ENCODE data around the gene PAF1.

Gene PAF1

DNA sequence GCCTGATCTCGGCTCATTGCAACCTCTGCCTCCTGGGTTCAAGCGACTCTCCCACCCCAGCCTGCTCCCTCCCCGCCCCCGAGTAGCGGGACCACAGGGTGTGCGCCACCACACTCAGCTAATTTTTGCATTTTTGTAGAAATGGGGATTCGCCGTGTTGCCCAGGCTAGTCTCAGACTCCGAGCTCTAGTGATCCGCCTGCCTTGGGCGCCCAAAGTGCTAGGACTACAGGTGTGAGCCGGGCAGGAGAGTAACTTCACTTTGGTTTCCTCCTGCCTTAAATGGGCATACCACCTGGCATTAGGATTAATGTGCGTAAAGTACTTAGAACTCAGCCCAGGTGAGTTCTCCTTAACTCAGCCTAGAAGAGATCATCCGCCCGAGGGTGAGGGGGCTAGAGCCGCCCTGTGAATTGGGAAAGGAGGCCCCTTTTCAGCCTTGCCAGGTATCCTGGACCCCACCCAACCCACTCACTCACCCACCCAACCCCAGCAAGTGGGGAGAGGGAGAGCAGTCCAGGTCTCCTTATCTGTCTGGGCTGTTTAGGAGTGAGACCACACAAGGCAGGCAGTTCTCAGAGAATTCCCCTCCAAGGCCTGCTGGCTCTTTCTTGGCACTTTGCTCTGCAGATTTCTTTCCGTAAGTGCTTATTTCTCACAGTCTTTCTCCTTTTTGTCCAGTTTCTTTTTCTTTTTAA is 14.5 kb upstream of the PAF1 start:
- DNase-seq (ENCODE audit: low spot score): no peak

DNA sequence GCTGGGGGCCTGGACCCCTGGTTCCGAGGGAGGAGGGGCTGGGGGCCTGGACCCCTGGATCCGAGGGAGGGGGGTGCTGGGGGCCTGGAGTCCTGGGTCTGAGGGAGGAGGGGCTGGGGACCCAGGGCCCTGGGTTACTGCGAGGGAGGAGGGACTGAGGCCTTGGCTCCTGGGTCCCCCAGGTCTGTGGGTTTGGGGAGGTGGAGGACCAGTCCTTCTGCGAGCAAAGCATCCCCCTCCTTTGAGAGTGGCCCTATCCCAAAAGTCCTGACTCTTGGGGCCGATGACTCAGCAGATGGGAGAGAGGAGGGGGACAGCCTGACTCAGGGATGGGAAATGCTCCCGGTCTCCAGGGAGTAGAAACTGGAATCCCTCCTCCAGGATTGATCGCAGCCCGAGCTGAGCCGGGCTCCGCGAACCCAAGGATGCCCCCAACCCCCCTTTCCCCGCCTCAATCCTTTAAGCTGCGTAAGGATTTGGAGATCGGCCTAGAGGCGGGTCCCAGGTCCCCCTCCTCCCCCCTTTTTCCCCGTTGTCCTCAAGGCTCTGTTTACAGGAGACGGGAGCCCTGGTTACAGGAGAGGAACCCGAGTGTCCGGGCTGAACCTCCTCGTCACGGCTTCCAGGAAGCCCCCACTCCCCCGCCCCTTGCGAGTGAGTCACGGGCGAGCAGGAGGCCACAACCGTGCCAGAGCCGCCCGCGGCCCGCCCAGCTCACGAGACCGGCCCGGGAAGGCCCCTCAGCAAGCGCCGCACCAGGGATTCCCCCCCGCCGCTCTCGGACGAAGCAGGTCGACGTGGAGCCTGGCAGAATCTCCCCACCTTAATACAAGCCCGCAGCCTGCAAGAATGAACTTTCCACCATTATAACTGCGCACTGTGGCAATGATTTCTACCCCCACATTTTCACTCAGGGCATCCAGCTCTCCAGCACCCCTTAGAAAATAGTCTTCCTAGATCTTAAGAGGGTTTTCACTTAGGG is 12.7 kb upstream of the PAF1 start:
- peak; percentile 77 for DNase-seq (ENCODE audit: low spot score)

DNA sequence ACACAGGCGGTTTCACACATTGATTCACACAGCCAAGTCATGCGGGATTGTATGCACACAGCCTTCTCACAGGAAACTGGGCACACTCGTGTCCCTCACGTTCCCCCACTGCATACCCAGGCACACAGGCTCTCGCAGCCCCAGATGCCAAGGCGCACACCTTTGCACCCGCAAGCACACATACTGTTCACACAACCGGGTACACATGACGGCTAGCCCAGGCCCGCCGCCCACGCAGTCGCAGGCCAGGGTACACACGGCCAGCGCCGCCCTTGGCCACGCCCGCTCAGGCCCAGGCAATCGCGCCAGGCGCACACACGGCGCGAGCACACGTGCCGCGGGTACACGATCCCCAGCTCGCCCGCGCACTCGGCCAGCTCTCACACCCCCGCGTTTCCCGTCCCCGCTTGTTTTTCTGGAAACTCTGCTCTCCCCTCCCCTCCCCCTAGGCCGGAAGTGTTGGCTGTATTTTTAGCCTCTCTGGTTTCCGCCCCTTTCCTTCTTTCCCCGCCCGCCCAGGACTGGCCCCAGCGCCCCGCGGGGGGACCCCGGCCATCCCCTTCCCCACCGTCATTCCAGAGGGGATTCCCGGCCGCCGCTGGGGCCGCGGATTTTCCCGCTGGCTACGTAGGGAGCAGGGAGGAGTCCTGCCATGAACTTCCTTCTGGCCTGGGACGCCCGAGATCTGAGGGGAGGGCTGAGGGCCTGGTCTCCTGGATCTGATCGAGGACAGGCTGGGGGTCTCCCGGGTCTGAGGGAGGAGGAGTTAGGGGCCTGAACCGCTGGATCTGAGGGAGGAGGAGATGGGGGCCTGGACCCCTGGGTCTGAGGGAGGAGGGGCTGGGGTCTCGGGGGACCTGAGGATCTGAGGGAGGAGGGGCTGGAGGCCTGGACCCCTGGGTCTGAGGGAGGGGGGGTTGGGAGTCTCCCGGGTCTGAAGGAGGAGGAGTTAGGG is 11.7 kb upstream of the PAF1 start:
- peak; percentile 78 for DNase-seq (ENCODE audit: low spot score)

DNA sequence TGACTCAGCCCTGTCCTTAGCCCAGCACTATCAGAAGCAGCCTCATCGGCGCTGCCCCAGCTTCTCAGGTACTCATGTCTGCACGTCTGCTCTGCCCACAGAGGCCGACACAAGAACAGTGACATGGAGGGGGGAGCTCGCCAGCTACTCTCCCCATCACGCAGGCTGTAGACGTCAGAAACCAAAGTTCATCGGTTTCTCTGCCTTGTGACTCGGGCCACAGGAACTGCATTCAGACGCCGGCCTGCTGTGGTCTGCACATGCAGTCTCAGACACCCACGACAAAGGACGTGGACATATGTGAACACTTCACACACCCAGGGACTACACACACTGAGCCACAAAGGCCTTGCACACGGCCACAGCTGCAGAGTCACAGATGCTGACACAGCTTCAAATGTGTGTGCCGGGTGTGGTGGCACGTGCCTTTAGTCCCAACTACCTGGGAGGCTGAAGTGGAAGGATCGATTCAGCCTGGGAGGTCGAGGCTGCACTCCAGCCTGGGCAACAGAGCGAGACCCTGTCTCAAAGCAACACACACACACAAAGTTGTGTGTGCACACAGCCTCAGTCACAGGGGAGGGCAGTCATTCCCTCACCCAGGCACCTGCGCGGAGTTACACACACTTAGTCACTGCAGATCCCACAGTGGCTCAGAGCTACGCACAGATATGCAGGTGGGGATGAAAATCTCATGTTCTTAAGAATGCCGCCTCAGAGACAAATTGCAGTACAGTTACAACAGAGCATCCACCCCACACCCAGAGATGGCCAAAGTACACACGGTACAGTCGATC is 10.8 kb upstream of the PAF1 start:
- DNase-seq (ENCODE audit: low spot score): peak; percentile 62

DNA sequence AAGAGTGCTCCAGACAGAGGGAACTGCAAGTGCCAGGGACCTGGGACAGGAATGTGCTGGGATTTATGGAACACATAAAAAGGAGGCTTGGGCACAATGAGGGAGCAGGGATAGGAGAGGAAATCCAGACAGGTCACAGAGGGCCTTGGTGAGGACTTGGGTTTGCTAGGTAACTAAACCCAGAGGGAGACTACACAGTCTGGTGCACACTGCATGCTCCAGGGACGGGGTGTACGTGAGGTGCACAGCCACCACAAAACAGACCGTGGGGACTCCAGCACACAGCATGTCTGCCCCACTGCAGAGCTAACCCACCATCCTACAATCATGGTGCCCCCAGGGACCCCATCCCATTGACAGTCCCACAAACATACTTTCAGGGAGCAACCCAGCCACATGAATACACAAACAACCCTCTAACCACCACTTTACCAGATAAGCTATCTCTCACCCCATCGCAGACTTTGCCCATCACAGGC is 10.2 kb upstream of the PAF1 start:
- no peak for DNase-seq (ENCODE audit: low spot score)

DNA sequence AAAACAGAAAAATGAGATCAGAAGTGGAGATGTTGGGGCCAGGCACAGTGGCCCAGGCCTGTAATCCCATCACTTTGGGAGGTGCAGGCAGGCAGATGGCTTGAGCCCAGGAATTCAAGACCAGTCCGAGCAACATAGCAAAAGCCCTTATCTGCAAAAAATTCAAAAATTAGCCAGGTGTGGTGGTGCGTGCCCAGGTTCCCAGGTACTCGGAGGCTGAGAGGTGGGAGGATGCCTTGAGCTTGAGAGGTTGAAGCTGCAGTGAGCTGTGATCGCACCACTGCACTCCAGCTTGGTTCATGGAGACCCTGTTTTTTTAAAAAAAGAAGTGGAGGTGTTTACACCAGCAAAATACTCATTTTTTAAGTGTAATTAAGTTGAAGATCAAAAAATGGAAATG is 9.2 kb upstream of the PAF1 start:
- no peak for DNase-seq (ENCODE audit: low spot score)

DNA sequence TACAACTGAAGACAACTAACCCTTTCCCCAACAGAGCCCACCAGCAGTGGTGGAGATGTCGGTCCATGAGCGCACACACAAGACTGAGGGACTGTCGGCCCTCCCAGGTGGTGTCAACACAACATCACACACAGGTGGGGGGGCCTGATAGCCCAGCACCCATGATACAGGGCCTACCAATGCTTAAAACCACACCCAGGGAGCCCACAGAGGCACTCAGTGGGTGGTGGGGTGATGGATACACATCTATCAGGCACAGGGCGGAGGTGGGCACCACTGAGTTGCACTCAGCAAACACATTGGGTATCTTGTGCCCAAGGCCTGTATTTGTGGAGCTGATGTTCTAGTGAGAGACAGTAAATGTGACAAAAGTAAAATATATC is 8.8 kb upstream of the PAF1 start:
- DNase-seq (ENCODE audit: low spot score): no peak

DNA sequence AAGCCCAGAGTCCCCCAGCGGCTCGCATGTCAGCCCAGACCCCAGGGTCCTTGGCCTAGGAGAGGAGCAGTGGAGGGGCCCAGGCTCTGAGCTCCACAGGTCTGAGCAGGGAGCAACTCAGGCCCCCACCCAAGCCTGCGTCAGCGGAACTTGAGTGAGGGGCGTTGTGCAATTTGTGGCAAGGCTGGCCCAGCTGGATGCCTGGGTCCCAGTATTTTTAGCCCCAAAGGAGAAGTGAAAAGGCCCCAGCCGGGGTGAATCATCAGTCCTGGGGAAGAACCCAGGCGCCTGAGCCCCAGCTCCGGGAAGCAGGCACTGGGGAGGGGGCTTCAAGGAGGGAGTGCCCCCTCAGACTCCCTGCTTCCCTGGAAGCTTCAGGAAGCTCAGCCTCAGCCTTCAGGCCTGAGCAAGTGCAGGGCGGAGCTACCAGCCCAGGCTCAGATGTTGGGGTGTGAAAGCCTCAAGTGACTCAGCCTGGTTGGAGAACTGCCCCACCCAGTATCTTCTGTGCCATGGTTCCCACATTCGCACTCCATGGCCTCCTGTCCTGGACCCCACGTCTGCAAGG is 7.5 kb upstream of the PAF1 start:
- DNase-seq (ENCODE audit: low spot score): no peak

DNA sequence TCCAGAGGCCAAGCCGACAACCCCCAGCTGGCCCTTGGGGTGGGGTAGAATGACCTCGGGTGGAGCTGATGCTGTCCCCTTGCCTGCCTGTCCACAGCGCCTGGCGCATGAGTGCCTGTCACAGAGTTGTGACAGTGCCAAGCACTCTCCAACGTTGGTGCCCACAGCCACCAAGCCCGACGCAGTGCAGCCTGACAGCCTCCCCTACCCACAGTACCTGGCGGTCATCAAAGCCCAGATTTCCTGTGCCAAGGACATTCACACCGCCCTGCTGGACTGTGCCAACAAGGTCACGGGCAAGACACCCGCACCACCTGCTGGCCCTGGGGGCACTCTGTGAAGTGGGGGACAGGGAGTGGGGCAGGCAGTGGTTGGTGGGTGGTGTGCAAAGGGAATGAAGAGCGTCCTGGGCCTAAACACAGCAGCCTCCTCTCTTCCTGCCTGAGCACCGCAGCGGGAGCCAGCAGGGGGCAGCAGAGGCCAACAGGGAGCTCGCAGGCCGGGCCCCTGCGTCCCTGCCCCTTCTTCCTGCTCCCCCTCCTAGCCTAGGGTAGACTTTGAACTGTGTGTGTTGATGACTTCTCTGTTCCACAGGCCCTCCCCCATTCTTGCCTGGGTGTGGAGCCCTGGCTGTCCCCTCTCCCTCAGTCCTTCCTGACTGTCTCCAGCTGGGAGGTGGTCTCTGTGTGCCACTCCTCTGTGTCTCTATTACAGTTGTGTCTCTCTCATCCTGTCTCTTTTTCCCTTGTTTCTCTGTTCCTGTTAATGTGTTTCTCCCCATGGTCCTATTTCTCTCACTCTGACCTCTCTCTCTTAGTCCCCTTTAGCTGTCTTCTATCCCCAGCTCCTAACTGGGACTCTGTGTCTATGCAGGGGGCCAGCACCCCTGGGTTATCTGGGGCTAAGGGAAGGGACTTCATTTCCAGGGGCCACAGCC is 6.7 kb upstream of the PAF1 start:
- peak; percentile 79 for DNase-seq (ENCODE audit: low spot score)

DNA sequence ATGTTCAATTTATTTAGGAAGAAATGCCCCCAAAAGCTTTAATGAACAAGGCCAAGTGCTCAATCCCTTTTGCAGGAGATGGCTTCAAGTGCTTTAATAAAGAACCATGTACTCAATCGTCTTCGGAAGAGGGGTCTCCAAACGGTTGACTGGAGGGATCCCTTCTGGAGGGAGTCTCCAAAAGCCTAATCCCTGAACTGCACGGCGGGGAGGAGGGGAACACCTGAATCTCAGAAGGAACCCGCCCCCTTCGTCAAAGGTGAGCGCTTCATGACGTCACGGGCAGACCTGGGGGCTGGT is 505 bp downstream of the PAF1 start:
- DNase-seq (ENCODE audit: low spot score): peak; percentile 83

DNA sequence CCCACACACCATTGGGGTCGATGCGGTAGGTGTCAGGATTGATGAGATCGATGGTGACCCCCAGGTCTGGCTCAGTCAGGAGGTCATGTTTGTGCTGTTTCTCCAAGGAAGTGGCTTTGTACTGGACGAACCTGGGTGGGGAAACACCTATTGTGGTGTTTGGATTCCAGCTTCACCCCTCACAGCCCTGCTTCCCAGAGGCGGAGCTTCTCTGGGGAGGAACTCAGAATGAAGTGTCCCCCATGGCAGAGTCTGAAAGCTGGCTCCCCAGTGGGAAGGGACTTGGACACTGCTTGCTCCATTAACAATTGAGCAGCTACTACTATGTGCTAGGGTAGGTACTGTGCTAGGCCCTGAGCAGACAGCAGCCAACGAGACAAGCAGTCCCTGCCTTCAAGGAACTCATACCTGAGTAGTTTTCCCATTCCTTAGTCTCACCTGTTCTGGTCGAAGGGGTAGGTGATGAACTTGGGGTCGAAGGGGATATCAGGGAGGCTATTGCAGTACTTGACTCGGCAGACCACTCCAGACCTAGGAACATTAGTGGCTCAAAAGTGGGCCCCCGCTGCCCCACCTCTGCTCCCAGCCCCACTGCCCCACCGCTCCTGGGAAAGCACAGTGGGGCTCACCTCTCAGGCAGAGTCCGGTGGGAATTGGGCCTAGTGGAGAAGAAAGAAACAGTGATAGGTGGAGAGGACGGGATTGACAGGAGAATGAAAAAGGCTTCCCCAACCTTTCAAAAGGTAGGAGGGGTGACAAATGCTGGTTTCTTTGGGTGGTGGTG is 1.1 kb downstream of the PAF1 start:
- DNase-seq (ENCODE audit: low spot score): no peak

DNA sequence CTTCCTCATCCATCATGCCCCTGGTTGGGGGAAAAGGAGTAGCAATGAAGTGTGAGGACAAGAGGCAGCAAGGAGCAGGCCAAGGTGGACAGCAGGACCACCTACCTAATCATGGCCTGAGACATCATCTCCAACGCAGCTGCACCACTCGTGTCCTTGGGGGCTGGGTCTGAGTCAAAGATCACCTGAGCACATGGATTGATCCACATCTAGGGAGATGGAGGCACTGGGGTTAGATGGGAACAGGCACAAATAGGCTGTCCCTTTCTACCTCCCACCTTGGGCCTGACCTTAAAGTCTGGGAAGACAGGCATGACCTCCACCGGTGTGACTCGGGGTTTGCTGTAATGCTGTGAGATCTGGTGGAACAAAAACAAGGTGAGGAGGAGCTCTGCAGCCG is 2.2 kb downstream of the PAF1 start:
- no peak for DNase-seq (ENCODE audit: low spot score)

DNA sequence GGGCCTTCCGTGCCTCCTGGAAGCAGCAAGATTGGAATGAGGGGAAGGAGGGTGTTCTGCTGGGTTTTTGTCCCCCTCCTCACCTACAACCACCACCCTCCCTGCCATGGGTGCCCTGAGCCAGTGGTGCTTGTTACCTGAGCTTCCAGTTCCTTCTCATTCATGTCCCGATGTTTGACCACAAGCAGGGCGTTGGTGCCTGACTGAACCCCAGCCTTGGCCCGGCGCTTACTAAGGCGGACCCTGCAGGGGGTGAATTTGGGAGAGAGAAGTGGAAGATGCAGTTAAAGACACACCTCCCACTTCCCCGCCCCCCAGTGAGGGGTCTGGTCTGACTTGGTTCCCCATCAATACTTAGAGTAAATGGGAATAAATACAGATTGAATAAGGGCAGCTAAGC is 4.3 kb downstream of the PAF1 start:
- no peak for DNase-seq (ENCODE audit: low spot score)

DNA sequence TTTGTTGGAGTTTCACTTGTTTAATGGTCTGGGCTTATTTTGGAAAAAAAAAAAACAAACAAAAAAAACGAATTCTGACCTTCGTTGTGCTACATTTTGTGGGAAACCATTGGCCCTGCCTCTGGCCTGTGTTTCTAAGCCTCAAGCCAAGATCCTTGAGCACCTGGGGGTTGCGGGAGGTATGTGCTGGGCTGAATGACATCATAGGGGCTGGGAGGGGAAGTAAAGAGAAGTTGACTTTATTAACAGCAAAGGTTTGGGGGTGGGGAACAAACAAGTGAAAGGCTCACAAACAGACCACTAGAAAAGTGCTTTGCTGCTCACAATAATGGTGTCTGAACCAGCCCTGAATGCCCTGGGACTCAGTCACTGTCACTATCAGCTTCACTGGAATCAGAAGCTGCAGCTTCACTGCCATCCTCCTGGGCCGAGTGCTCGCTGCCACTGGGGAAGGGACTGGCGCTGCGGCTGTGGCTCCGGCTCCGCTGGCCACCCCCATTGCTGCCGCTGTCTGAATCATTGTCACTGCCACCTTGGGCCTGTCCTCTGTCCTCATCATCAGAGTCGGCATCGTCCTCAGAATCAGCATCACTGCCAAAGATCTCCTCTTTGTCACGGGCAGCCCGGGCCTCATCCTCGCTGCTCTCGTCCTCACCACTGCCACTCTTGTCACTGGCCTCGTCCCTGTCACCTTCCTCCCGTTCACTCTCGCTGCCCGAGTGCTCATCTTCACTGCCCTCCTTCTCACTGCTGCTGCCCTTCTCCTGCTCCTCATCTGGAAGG is 5.1 kb downstream of the PAF1 start:
- DNase-seq (ENCODE audit: low spot score): no peak

DNA sequence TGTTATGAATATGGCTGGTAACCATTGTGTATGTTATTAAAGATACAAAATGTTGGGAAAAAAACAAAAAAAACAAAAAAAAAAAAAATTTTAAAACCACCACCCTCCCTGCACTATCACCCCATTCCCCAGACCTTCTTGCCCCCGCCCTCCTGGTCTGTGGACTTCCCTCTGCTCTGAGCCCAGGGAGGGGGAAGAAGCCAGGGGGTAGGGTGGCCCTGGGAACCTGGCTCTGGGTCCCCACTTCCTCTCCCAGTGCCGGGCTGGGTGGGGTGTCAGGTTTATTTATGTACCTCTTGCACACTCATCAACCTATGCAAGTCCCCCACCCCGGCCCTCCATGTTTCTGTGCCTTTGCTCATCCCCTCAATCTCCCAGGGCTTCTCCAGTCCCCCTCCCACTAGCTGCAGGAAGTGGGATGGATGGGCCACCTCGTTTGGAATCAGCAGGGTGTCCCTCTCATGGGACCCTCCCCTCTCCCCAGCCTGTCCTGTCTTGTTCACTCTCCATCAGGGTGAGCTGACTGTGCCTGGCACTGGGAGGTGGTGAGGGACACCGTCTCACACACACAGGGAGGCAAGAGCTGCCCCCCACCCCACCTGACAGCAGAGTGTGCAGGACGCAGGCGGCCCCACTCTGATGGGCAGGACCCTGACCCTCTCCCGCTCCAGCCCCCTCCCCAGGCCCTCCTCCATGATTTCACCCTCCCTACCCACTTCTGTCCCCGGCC is 5.9 kb downstream of the PAF1 start:
- DNase-seq (ENCODE audit: low spot score): no peak

DNA sequence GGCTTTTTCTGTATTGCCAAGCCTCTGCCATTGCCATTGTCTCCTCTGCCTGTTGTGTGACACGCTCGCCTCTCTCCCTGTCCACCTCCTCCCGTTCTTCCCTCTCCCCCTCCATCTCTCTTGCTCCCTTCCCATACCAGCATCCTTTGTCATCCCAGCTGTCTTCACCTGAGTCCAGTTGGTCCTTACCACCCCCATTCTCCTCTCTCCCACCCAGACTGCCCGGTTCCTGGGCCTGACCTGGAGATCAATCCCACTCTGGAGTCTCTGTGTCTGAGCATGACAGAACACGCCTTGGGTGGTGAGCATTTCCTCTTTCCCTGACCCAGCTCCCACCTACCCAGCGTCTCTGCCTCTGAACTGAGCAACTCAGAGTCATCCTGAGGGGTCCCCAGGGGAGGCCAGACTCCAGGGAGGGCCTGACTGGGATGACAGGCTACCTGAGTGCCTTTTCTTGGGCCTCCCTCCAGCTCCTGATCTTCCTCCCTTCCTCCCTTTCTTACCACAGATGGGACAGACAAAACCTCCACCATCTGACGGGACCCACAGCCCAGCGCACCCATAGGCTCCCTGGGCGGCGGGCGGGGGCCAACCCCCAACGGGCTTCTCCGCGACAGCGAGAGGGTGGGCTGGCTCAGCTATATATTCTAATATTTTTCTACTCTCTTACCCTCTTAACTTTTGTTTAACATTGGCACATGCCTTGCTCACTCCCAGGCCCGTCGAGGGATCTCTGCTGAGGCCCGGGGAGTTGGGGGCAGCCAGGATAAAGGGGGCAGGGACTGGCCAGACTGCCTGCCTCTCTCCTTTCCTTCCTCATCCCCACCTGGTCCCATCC is 7.7 kb downstream of the PAF1 start:
- DNase-seq (ENCODE audit: low spot score): no peak

All from cerebellar cortex (tissue), 1 donor.